Neural progenitor cell (in vitro differentiated cells): ENCODE results near the gene AKR1B1. TPM values are rescaled to one million over a fixed set of nuclear protein-coding genes. Genes with fewer than 3 reads are reported as not detected.

Source experiments
- DNase-seq: peaks from one replicate; pipeline ENCODE4 v3.0.0-alpha.2; 2016; ENCODE audit warnings: low spot score
- H2AFZ ChIP-seq: fragments of 200-600 bp; sonication (generic); replicated peaks from 2 replicates; pipeline ENCODE4 v1.6.1; 2016; ENCODE audit warnings: antibody characterized with exemption
- H3F3A ChIP-seq: fragments of 200-600 bp; sonication (generic); 2 replicates; pipeline ENCODE4 v1.6.1; 2016; ENCODE audit warnings: antibody characterized with exemption, low read depth
- H3K27ac ChIP-seq: fragments of 200-600 bp; sonication (generic); 2 replicates; pipeline ENCODE4 v1.5.1; 2016; ENCODE audit warnings: mild to moderate bottlenecking
- H3K27me3 ChIP-seq: fragments of 200-600 bp; sonication (generic); 2 replicates; pipeline ENCODE4 v1.6.1; 2016; ENCODE audit warnings: mild to moderate bottlenecking, moderate library complexity
- H3K36me3 ChIP-seq: fragments of 200-600 bp; sonication (generic); 2 replicates; pipeline ENCODE4 v1.5.1; 2016
- H3K4me1 ChIP-seq: fragments of 200-600 bp; sonication (generic); 2 replicates; pipeline ENCODE4 v1.6.1; 2016; ENCODE audit warnings: mixed run types
- H3K4me2 ChIP-seq: fragments of 200-600 bp; sonication (generic); 2 replicates; pipeline ENCODE4 v1.6.1; 2016
- H3K4me3 ChIP-seq: fragments of 200-600 bp; sonication (generic); 2 replicates; pipeline ENCODE4 v1.5.1; 2016
- H3K79me2 ChIP-seq: fragments of 200-600 bp; sonication (generic); 2 replicates; pipeline ENCODE4 v1.6.1; 2016; ENCODE audit warnings: low read depth
- H3K9ac ChIP-seq: fragments of 200-600 bp; sonication (generic); 2 replicates; pipeline ENCODE4 v1.6.1; 2016
- H3K9me3 ChIP-seq: fragments of 200-600 bp; sonication (generic); 2 replicates; pipeline ENCODE4 v1.5.1; 2016; ENCODE audit warnings: low read depth
- H4K20me1 ChIP-seq: fragments of 200-600 bp; sonication (generic); 2 replicates; pipeline ENCODE4 v1.6.1; 2016; ENCODE audit warnings: low read depth
- H3K27ac Mint-ChIP-seq: 3 replicates; pipeline ENCODE4 v1.8.0; 2021; ENCODE audit warnings: mixed read lengths
- H3K27me3 Mint-ChIP-seq: 2 replicates; pipeline ENCODE4 v1.8.0; 2022; ENCODE audit warnings: low read depth, mild to moderate bottlenecking, inconsistent platforms, moderate library complexity, mixed read lengths; ENCODE audit not compliant: insufficient read depth
- H3K36me3 Mint-ChIP-seq: 3 replicates; pipeline ENCODE4 v1.8.0; 2021; ENCODE audit warnings: mixed read lengths
- H3K4me1 Mint-ChIP-seq: 3 replicates; pipeline ENCODE4 v1.8.0; 2021; ENCODE audit warnings: mixed read lengths
- H3K4me3 Mint-ChIP-seq: 3 replicates; pipeline ENCODE4 v1.8.0; 2021; ENCODE audit warnings: mild to moderate bottlenecking, moderate library complexity, mixed read lengths
- H3K9me3 Mint-ChIP-seq: 3 replicates; pipeline ENCODE4 v1.8.0; 2020; ENCODE audit warnings: mixed read lengths
- EZH2 ChIP-seq: fragments of 200-600 bp; sonication (generic); IDR thresholded peaks from 2 replicates; pipeline ENCODE4 v1.6.1; 2017; ENCODE audit warnings: antibody characterized with exemption, mild to moderate bottlenecking, moderate library complexity
- EZH2phosphoT487 ChIP-seq: fragments of 200-600 bp; sonication (generic); IDR thresholded peaks from 2 replicates; pipeline ENCODE4 v1.6.1; 2017; ENCODE audit warnings: antibody characterized with exemption
- total RNA-seq: library from RNA; depleted of rRNA; stranded (reverse); fragments of >200 nt; gene quantifications from 2 replicates; pipeline ENCODE4 v1.2.3, GENCODE V29; 2015; ENCODE audit warnings: low replicate concordance
- TF ChIP-seq, protein P1 (sequence below): fragments of 200-600 bp; sonication (generic); IDR thresholded peaks from 2 replicates; pipeline ENCODE4 v1.5.1; 2017; ENCODE audit warnings: antibody characterized with exemption, mild to moderate bottlenecking

Gene AKR1B1
- total RNA-seq, 1 donor from 2014 or later = 105 TPM

DNA sequence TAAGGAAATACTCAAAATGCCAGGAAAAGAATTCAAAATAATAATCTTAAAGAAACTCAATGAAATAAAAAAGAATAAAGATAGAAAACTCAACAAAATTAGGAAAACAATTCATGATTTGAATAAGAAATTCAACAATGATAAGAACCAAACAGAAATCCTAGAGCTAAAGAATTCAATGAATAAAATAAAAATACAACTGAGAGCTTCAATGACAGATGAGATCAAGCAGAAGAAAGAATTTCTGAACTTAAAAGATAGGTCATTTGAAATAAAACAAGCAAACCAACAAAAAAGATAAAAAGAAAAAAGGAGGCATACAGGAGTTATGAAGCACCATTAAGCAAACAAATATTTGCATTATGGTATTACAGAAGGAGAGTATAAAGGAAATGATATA lies 5.6 kb upstream of the AKR1B1 start:
- Histone ChIP-seq H3K27me3 (peaks cover 11% of the 10 kb centered on the region), H3F3A (no peaks in the 10 kb centered on the region), H3K4me3 (no peak overlapping the region), H3K36me3 (no peaks in the 10 kb centered on the region), H3K4me2 (no peak overlapping the region), H3K4me1 (no peaks in the 10 kb centered on the region), H4K20me1 (no peaks in the 10 kb centered on the region), H3K79me2 (no peaks in the 10 kb centered on the region), H3K9me3 (no peaks in the 10 kb centered on the region), H2AFZ (no peak overlapping the region), H3K9ac (no peak overlapping the region), H3K27ac (no peak overlapping the region)
- no peak for DNase-seq
- Mint-ChIP-seq H3K27me3 (peaks cover 9% of the 10 kb centered on the region), H3K4me3 (no peak overlapping the region), H3K4me1 (peaks cover 1% of the 10 kb centered on the region), H3K27ac (no peak overlapping the region), H3K9me3 (peaks cover 19% of the 10 kb centered on the region), H3K36me3 (peaks cover 4% of the 10 kb centered on the region)
- TF ChIP-seq, protein P1, sequence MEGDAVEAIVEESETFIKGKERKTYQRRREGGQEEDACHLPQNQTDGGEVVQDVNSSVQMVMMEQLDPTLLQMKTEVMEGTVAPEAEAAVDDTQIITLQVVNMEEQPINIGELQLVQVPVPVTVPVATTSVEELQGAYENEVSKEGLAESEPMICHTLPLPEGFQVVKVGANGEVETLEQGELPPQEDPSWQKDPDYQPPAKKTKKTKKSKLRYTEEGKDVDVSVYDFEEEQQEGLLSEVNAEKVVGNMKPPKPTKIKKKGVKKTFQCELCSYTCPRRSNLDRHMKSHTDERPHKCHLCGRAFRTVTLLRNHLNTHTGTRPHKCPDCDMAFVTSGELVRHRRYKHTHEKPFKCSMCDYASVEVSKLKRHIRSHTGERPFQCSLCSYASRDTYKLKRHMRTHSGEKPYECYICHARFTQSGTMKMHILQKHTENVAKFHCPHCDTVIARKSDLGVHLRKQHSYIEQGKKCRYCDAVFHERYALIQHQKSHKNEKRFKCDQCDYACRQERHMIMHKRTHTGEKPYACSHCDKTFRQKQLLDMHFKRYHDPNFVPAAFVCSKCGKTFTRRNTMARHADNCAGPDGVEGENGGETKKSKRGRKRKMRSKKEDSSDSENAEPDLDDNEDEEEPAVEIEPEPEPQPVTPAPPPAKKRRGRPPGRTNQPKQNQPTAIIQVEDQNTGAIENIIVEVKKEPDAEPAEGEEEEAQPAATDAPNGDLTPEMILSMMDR = no peak
- TF ChIP-seq EZH2phosphoT487 (no peak), EZH2 (no peak)

DNA sequence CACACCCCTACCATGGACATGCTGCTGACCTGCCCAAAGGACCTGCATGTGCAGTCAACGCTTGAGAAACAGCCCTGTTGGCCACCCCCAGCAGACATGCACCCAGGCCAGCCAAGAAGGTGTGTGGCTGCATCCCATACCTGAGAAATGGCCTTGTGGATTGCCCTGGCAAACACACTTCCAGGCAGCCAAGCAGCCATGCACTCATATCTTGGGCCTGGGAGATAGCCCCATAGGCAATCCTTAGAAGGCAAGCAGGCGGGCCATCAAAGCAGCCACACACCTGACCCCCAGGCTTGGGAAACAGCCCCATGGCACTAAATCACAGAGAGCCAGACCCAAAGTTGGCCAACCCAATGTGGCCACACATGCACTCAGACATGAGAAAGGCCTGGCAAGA lies 4.9 kb upstream of the AKR1B1 start:
- no peak overlapping the region for H3K27ac Mint-ChIP-seq
- H3K4me1 Mint-ChIP-seq = peaks cover 6% of the 10 kb centered on the region
- Histone ChIP-seq H3K9me3 (no peaks in the 10 kb centered on the region), H3K79me2 (no peaks in the 10 kb centered on the region), H3K4me1 (no peaks in the 10 kb centered on the region), H2AFZ (no peak overlapping the region), H3F3A (no peaks in the 10 kb centered on the region), H3K27me3 (peaks cover 14% of the 10 kb centered on the region), H3K4me2 (no peak overlapping the region), H3K9ac (no peak overlapping the region), H4K20me1 (no peaks in the 10 kb centered on the region), H3K4me3 (no peak overlapping the region), H3K36me3 (no peaks in the 10 kb centered on the region), H3K27ac (no peak overlapping the region)
- H3K36me3 Mint-ChIP-seq = peaks cover 4% of the 10 kb centered on the region
- H3K4me3 Mint-ChIP-seq = no peak overlapping the region
- TF ChIP-seq EZH2 = no peak
- TF ChIP-seq, protein P1 = no peak
- H3K9me3 Mint-ChIP-seq = peaks cover 19% of the 10 kb centered on the region
- H3K27me3 Mint-ChIP-seq = peaks cover 12% of the 10 kb centered on the region
- no peak for DNase-seq

DNA sequence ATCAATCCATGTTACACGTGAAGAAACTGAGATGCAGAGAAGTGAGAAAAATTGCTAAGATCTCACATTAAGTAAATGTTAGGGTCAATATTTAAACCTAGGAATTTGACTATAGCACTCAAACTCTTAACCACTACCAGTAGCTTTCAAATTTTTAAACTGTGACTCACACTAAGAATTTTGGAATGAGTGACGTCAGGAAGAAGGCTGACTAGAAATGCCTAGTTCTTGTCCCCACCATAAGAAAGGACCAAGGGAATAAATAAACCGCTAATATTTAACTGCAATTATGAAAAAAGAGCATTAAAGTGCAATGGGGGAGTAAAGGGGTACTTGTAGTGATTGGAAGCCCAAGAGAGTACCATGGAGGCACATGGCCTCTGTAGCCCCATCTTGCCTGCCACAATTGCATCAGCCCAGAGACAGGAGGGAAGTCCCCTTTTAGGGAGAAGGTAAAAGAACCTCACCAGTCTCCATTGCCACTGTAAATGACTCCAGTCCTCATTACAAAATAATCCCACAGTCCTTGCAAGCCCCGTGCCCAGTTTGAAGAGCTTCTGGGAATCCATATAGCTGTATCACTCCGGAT lies 3.5 kb upstream of the AKR1B1 start:
- no peaks in the 10 kb centered on the region for H3K9me3 ChIP-seq
- H3K36me3 ChIP-seq = no peaks in the 10 kb centered on the region
- H3K4me2 ChIP-seq = no peak overlapping the region
- no peak overlapping the region for H3K4me3 ChIP-seq
- Mint-ChIP-seq H3K9me3 (peaks cover 19% of the 10 kb centered on the region), H3K27ac (no peak overlapping the region), H3K4me3 (no peak overlapping the region), H3K27me3 (peaks cover 10% of the 10 kb centered on the region), H3K4me1 (peaks cover 14% of the 10 kb centered on the region), H3K36me3 (peaks cover 6% of the 10 kb centered on the region)
- DNase-seq = no peak
- H3K27me3 ChIP-seq = peaks cover 14% of the 10 kb centered on the region
- peaks cover 7% of the 10 kb centered on the region for H3K4me1 ChIP-seq
- TF ChIP-seq EZH2phosphoT487 = no peak
- TF ChIP-seq, protein P1 = no peak
- no peak for TF ChIP-seq EZH2
- H3K79me2 ChIP-seq = peaks cover 7% of the 10 kb centered on the region
- H3K9ac ChIP-seq = no peak overlapping the region
- peaks cover 6% of the 10 kb centered on the region for H4K20me1 ChIP-seq
- H3K27ac ChIP-seq = no peak overlapping the region
- no peak overlapping the region for H2AFZ ChIP-seq
- H3F3A ChIP-seq = no peaks in the 10 kb centered on the region
